ENCODE data around the gene SFI1.
A peak's percentile ranks its signal among the peaks of the same experiment; 100 is the strongest.
"Not testable (repeated sequence)": the region's sequence is repeated elsewhere in the genome, so short reads cannot be mapped to it uniquely, and the experiment has no call there.

SFI1 gene

GRCh38 chr22:31630331-31631329 is 134.3 kb downstream of the SFI1 start:
- FAIRE-seq = peak; percentile 40
- peak; percentile 93 for DNase-seq (ENCODE audit: low spot score)

DNA sequence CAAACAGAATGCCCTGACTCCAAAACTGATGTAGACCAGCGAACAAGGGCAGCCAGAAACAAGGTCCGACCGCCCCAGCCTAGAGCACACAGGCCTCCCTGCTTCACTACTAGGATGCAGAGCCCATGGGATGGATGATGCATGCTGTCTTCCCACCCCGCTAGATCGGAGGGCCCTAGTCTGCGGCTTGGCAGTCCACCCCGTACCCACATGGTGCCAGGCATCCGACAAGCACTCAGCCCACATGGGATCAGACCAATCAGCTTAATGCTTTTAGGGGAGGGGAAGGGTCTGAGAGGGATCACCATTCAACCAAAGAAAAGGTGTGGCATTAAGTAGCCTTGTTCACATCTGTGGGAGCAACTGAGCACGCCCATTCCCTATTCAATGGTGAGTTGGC is 135.1 kb downstream of the SFI1 start:
- DNase-seq (ENCODE audit: low spot score) = no peak
- peak; percentile 30 for FAIRE-seq

DNA sequence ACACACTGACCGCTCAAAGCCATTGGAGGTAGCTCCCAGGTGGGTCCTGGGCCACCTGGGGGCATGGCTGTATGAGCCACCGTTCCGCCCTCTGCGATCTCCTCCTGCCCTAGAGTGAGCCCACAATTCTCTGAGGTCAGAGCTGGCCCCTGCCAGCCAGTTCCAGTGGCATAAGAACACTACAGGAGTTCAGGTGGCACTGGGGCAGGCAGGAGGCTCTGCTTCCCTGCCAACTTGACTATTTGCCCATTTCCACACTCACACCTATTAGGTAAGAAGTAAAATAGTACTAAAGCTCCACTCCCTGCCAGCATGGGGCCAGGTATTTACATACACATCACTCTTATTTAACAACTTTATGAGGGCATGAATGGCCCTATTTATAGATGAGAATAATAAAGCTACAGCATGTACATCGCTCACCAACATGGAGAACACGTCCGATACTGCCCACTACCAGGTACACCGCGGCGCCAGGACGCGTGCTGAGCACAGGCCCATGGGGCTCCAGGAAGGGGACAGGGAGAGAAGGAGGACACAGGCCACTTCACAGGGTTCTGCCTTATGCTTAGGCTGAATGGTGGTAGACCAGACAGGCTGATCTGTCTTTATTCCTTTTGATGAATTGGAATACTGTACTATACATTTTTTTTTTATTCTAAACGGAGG is 139.4 kb downstream of the SFI1 start:
- FAIRE-seq (no peak), DNase-seq (ENCODE audit: low spot score) (no peak)

DNA sequence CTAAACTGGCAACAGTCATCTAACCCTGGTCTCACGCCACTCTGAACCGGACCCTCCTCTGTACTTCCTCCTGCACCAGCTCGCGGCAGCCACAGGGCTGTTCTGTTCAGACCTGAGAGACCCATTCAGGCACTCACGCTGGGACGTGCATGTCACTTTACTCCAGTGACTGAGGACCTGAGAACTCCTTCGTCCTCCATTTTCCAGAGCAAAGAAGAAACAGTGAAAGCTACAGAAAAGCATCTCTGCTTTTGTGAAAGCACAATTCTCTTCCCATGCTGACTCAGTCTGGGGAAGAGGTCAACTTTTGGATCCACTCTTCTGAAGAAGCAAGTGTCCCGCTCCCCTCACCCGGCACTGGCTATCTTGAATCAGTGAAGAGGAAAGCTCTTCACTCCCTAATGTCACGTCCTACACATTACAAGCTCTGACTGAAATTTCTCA is 141.1 kb downstream of the SFI1 start:
- FAIRE-seq (no peak), DNase-seq (ENCODE audit: low spot score) (no peak)

DNA sequence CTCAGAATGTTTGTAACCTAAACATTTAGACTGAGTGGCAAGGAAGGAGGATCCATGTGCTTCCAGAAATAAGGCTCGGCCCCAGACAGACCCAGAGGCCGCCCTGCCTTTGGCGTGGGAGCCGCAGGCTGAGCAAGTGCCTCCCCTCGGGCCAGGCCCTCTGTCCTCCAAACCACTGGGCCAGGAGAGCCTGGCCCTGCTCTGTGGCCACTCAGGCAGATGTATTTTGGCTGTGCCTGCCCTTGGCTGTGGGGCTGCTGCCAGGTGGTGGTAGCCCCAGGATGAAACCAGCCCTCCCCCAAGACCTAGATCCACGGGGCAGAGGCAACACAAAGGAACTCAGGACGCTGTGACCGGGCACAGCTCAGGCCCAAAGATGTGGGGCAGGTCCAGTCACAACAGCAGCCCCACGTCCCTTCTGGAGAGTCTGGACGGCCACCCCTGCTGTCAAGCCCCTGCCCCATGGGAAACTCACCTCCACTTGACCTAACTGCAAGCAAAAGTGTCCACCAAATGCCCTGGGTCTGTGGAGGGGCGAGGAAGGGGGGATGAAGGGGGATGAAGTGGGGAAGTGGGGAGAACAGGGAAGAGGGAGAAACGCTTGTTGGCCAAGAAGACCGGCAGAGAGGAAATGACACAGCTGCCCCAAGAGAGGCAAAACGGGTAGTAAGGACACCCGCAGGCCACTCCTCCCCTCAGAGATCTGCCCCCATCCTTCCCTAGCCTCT is 141.7 kb downstream of the SFI1 start:
- FAIRE-seq = no peak
- no peak for DNase-seq (ENCODE audit: low spot score)

- DNase-seq (ENCODE audit: low spot score) (no peak), FAIRE-seq (no peak)
Measured at GRCh38 chr22:31639436-31640039, 143.2 kb downstream of the SFI1 start.

GRCh38 chr22:31646186-31647019 is 150.1 kb downstream of the SFI1 start:
- FAIRE-seq (no peak), DNase-seq (ENCODE audit: low spot score) (peak; percentile 81)

- DNase-seq (ENCODE audit: low spot score) (no peak), FAIRE-seq (no peak)
Measured at GRCh38 chr22:31647066-31647465, 150.7 kb downstream of the SFI1 start.

- FAIRE-seq (no peak), DNase-seq (ENCODE audit: low spot score) (no peak)
Measured at GRCh38 chr22:31647523-31648320, 151.4 kb downstream of the SFI1 start.

DNA sequence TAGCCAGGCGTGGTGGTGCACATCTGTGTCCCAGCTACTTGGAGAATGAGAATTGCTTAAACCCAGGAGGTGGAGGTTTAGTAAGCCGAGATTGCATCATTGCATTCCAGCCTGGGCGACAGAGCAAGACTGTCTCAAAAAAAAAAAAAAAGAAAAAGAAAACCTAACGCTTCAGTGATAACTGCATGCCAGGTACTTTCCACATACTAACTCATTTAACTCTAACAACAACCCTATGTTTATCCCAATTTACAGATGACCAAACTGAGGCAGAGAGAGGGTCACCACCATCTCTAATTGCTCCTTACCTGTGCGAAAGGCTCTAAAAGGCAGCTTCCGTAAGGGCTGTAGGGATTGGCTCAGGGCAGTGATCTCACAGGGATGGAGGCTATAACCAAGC is 154.1 kb downstream of the SFI1 start:
- DNase-seq (ENCODE audit: low spot score) (no peak), FAIRE-seq (no peak)

GRCh38 chr22:31651664-31652063 is 155.3 kb downstream of the SFI1 start:
- FAIRE-seq (no peak), DNase-seq (ENCODE audit: low spot score) (no peak)

GRCh38 chr22:31652088-31652487 is 155.8 kb downstream of the SFI1 start:
- FAIRE-seq (no peak), DNase-seq (ENCODE audit: low spot score) (no peak)

GRCh38 chr22:31652911-31653684 is 156.8 kb downstream of the SFI1 start:
- no peak for DNase-seq (ENCODE audit: low spot score)
- FAIRE-seq = no peak

- no peak for DNase-seq (ENCODE audit: low spot score)
- no peak for FAIRE-seq
Measured at GRCh38 chr22:31653944-31654343, 157.6 kb downstream of the SFI1 start.

- FAIRE-seq (no peak), DNase-seq (ENCODE audit: low spot score) (no peak)
Measured at GRCh38 chr22:31654408-31654807, 158.1 kb downstream of the SFI1 start.

DNA sequence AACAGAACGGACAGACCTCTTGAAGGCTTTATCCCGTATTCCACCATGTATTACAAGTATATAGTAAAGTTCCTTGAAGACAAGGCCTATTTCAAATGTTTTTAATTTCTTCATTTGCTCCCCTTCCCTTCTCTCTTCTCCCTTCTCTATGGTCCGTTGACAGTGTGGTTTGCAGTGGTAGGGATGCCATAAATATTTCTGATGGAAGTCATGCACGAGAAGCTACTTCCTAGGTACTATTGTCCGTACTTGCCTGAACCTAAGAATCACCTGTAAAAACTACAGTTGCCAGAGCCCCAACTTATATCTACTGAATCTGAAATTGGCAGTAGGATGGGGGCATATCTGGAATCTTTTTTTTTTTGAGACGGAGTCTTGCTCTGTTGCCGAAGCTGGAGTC is 162.9 kb downstream of the SFI1 start:
- DNase-seq (ENCODE audit: low spot score) (no peak), FAIRE-seq (no peak)

DNA sequence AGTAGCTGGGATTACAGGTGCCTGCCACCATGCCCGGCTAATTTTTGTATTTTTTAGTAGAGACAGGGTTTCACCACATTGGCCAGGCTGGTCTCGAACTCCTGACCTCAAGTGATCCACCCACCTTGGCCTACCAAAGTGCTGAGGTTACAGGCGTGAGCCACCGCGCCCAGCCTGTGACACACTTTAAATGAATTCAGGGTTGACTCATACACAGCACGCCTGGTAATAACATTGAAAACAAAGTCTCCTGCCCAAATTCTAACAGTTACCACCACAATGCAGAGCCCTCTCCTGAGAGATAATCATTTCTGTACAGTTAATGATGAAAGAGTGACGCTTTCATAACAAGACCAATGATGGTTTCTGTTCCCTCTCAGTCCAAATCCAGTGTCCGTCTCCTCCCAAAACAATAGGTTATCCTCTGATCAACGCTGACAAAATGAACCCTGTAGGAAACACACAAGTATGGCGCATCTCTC is 164.6 kb downstream of the SFI1 start:
- not testable (repeated sequence) for FAIRE-seq; DNase-seq (ENCODE audit: low spot score)

- FAIRE-seq (peak; percentile 86), DNase-seq (ENCODE audit: low spot score) (peak; percentile 98)
Measured at GRCh38 chr22:31661851-31662667, 165.7 kb downstream of the SFI1 start, which contains the start of gene PISD. TSS of gene PISD (minus strand) at chr22:31662215. CDS start at chr22:31662208, 7 bp downstream.
